Thyroid gland (tissue), 4 donors: Measurements from ENCODE around the gene CACNG1.

Experiments used
- POLR2A ChIP-seq, 2 donors: fragments of 450-650 bp; IDR thresholded peaks; one replicate each; pipeline ENCODE4 v1.6.1; 2017; ENCODE audit warnings: antibody characterized with exemption in 2 of 2, mild to moderate bottlenecking in 2 of 2, moderate library complexity in 1 of 2
- TF ChIP-seq, protein P1 (sequence below), 6 experiments: fragments of 200-600 bp in 3 of 6; fragments of 450-650 bp in 3 of 6; sonication (generic) in 3 of 6; IDR thresholded peaks; one replicate each; pipeline ENCODE4 v1.5.1; 2016 to 2019; ENCODE audit warnings: antibody characterized with exemption in 6 of 6, mild to moderate bottlenecking in 2 of 6, inconsistent platforms in 1 of 6, moderate library complexity in 1 of 6

GRCh38 chr17:67051837-67052236 is 7.5 kb downstream of the CACNG1 start:
- TF ChIP-seq, protein P1, sequence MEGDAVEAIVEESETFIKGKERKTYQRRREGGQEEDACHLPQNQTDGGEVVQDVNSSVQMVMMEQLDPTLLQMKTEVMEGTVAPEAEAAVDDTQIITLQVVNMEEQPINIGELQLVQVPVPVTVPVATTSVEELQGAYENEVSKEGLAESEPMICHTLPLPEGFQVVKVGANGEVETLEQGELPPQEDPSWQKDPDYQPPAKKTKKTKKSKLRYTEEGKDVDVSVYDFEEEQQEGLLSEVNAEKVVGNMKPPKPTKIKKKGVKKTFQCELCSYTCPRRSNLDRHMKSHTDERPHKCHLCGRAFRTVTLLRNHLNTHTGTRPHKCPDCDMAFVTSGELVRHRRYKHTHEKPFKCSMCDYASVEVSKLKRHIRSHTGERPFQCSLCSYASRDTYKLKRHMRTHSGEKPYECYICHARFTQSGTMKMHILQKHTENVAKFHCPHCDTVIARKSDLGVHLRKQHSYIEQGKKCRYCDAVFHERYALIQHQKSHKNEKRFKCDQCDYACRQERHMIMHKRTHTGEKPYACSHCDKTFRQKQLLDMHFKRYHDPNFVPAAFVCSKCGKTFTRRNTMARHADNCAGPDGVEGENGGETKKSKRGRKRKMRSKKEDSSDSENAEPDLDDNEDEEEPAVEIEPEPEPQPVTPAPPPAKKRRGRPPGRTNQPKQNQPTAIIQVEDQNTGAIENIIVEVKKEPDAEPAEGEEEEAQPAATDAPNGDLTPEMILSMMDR (IDR thresholded peaks at IDR 0.05): no peak
- TF ChIP-seq POLR2A (IDR thresholded peaks at IDR 0.05): no peak
